Activated T-helper 1 cell treated with anti-CD3 and anti-CD28 coated beads, Interleukin-12 subunit alpha, Interleukin-12 subunit beta, Interleukin-2, Interleukin-4 antibody, amounts not matched to agents 30 ng/mL and 10 ng/mL and 1 ng/mL, durations not matched to agents 14 hours and 24 hours and 36 hours (primary cell): ENCODE data around the gene MOCOS. TPM values are rescaled to one million over a fixed set of nuclear protein-coding genes. Genes with fewer than 3 reads are reported as not detected.
A peak's percentile ranks its signal among the peaks of the same experiment; 100 is the strongest.

ENCODE experiments used
- DNase-seq: peaks from one replicate; pipeline ENCODE4 v3.0.0; 2021; ENCODE audit warnings: low spot score
- H3K27ac Mint-ChIP-seq: one replicate; pipeline ENCODE4 v1.8.0; 2021; ENCODE audit warnings: mild to moderate bottlenecking, mixed read lengths
- H3K27me3 Mint-ChIP-seq: one replicate; pipeline ENCODE4 v1.8.0; 2022; ENCODE audit warnings: mild to moderate bottlenecking, moderate library complexity, mixed read lengths; ENCODE audit not compliant: insufficient read depth
- H3K36me3 Mint-ChIP-seq: one replicate; pipeline ENCODE4 v1.8.0; 2021; ENCODE audit warnings: low read depth, mixed read lengths
- H3K4me1 Mint-ChIP-seq: one replicate; pipeline ENCODE4 v1.8.0; 2021; ENCODE audit warnings: low read depth, mixed read lengths
- H3K4me3 Mint-ChIP-seq: one replicate; pipeline ENCODE4 v1.8.0; 2021; ENCODE audit warnings: mild to moderate bottlenecking, moderate library complexity, mixed read lengths
- H3K9me3 Mint-ChIP-seq: one replicate; pipeline ENCODE4 v1.8.0; 2021; ENCODE audit warnings: mixed read lengths
- intact Hi-C: fragments of 100-400 bp; cut with micrococcal nuclease; formaldehyde crosslinking; loops from one replicate; pipeline ENCODE4 v1.15.1; 2024
- total RNA-seq: library from RNA; stranded (reverse); gene quantifications from 2 replicates; pipeline ENCODE4 v1.2.3, GENCODE V29; 2022

The MOCOS gene
- total RNA-seq, 1 donor from 2014 or later = 0.47 TPM

DNA sequence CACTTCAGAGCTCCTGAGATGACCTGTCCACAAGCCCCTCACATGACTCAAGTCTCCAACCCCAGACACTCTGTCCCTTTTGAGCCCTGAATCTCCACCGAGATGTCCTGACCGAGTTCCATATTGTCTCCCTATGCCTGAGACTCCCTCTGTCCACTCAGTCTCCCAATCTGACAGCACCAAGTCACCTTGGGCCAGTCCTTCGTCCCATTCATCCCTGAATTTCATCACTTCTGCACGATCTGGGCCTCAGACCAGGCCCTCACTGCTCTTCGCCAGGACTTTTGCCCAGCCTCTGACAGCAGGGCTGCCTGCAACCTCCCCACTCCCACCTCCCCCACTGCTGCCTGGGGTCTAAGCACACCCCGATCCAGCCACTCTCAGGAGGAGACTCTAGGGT is 4.3 kb upstream of the MOCOS start:
- intact Hi-C loops = no loop called here
- Mint-ChIP-seq H3K4me3 (no peak overlapping the region), H3K36me3 (peaks cover 5% of the 10 kb centered on the region), H3K9me3 (no peaks in the 10 kb centered on the region), H3K27ac (no peak overlapping the region), H3K27me3 (peaks cover 5% of the 10 kb centered on the region), H3K4me1 (peaks cover 12% of the 10 kb centered on the region)
- DNase-seq = no peak

DNA sequence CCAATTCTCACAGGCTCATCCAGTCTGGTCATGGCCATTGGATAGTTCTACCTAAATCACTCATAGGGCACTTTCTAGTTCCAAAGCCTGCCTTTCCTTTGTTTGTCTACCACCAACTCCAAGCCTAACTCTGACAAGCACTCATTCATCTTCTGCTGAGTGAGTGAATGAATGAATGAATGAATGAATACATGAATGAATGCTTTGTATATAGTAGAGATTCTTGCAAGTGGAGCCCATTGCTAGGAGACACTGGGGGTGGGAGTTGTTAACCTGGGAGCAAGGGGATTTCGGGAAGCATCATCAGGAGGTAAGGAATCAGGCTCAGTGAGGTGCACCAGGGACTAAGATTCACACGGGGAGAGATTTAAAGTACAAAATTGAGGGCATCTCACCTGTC is 3.3 kb upstream of the MOCOS start:
- Mint-ChIP-seq H3K36me3 (peaks cover 1% of the 10 kb centered on the region), H3K4me1 (peaks cover 15% of the 10 kb centered on the region), H3K27me3 (peaks cover 12% of the 10 kb centered on the region), H3K27ac (no peak overlapping the region), H3K9me3 (no peaks in the 10 kb centered on the region), H3K4me3 (peak overlapping the region; percentile 15)
- DNase-seq = no peak
- intact Hi-C loops = no loop called here

DNA sequence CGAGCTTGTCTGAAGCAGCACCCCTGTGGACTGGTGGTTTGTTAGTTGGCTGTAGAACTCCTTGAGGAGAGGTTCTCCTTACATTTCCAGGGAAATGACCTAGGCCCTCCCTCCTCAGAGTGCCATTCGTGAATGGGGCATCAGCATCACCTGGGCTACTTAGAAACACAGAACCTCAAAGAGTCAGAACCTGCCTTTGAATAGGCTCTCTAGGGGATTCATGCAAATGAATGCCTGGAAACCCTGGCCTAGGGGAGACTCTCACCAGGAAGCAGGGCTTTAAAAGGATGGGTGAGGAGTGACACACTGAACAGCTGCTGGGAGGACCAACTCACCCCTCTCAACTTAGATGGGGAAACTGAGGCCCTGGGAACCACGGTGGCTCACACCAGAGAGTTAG is 2.1 kb upstream of the MOCOS start:
- intact Hi-C loops = loop anchor here (5.0 kb wide), 2 partner anchors 97 to 168 kb away; no protein-coding TSS in a partner anchor
- no peak overlapping the region for H3K27ac Mint-ChIP-seq

DNA sequence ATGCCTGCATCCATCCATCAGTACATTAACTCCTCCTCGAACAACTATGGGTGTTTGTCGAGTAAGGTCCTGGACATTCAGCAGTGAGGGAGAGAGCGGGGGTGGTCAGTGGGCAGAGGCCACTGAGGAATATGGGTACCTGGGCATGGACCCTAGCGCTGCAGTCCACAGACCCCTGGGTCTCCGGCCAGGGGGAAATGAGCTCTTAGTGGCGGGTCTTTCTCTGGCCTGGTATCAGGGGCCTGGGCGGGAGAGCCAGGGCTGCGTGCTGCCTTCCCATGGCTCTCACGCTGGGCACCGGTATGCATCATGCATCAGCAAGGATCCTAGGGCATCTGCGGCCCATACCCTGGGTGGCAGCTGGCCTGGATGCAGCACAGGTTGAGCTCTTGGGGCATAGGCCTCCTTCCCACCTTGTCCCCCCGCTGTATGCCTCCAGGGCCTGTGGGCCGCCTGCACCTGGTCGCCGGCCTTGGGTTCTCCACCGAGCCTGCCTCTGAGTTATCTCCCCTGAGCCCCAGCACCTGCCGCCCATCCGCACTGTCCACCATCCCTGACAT is 1.3 kb upstream of the MOCOS start:
- peaks cover 7% of the 10 kb centered on the region for H3K4me1 Mint-ChIP-seq
- peaks cover 1% of the 10 kb centered on the region for H3K36me3 Mint-ChIP-seq
- peak overlapping the region; percentile 65 for H3K4me3 Mint-ChIP-seq
- H3K27me3 Mint-ChIP-seq = peaks cover 19% of the 10 kb centered on the region
- no peaks in the 10 kb centered on the region for H3K9me3 Mint-ChIP-seq
- intact Hi-C loops = loop anchor here (5.0 kb wide), 2 partner anchors 96 to 169 kb away; no protein-coding TSS in a partner anchor
- DNase-seq = no peak
- H3K27ac Mint-ChIP-seq = no peak overlapping the region

More for the DNA sequence above, 2.1 kb upstream of the MOCOS start:
- peaks cover 1% of the 10 kb centered on the region for H3K36me3 Mint-ChIP-seq
- DNase-seq = no peak
- peaks cover 16% of the 10 kb centered on the region for H3K27me3 Mint-ChIP-seq
- peaks cover 9% of the 10 kb centered on the region for H3K4me1 Mint-ChIP-seq
- peak overlapping the region; percentile 65 for H3K4me3 Mint-ChIP-seq
- H3K9me3 Mint-ChIP-seq = no peaks in the 10 kb centered on the region

DNA sequence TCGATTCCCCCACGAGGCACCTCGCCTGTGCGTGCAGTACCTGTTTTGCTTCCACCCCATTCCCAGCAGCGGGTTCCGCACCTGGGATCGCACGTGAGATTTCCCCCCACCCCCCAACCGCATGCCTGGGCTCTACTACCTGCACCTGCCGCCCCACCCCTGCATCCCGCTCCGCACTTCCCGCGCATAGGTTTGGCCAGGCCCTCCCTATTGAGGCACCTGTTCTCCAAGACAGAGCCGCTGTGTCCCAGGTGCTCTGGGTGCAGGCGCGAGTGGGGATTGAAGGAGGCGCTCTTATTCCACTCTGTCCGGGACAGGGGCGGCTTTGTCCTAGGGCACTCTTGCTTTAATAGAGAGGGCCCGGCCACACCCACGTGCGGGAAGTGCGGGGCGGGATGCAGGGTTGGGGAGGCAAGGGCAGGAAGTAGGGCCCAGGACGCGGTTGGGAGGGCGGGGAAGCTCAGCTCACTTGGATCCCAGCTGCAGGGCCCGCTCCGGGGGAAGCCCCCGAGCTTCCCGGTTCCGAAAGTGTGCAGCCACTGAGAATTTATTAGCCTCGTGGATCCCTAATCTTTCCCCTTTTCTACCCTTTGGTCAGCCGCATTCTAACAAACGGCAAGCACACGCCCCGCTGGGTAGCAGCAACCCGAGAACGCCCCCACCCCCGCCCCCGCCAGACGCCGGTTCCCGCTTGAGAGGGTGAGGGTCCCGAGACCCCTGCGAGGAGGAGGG is 670 bp upstream of the MOCOS start:
- Mint-ChIP-seq H3K36me3 (peaks cover 1% of the 10 kb centered on the region), H3K9me3 (no peaks in the 10 kb centered on the region), H3K27me3 (peaks cover 19% of the 10 kb centered on the region), H3K4me3 (peak overlapping the region; percentile 82), H3K27ac (no peak overlapping the region), H3K4me1 (peaks cover 7% of the 10 kb centered on the region)
- intact Hi-C loops = loop anchor here (1.0 to 5.0 kb wide), 3 partner anchors 57 to 169 kb away; partner anchors contain the start of genes ELP2 and SLC39A6
- no peak for DNase-seq

DNA sequence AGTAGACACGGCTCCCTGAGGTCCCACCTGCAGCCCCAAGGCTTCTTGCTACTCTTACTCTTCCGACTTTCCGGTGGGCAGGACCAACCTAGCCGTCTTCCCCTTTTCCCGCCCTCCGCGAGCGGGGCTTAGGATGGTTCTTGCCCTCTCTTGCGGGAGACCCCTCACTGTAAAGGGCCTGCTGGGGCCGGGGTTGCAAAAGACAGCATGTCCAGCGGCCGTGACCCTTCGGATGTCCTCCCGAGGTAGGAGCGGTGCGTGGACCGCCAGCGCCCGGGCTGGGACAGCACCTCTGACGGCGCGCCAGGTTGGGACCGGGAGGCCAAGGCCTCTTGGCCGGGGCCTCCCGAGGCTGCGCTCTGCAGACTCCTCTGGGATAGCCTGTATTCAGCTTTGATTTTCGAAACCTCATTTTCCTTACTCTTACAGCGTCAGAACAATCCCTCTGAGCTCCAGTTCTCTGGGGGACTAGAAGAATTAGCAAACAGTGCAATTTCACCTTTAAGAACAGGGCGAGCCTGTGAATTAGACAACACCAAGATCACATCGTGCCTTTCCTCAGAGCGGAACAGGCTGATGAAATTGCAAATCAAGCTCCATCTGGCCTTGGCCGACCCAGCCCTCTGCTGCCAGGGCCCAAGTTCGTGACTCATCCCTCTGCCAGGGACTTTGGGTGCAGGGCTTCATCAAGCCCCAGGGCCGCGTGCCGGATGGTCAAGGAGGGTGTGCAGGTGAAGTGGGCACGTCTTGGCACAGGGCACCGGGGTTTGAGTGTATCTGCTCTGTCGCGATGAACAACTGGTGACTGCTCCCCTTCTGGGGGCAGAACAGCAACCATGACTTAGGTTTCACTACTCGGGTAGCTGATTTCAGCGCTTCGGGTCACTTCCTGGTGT is 777 bp downstream of the MOCOS start:
- no peak for DNase-seq
- Mint-ChIP-seq H3K9me3 (no peaks in the 10 kb centered on the region), H3K27me3 (peaks cover 21% of the 10 kb centered on the region), H3K4me3 (peak overlapping the region; percentile 82), H3K36me3 (peaks cover 1% of the 10 kb centered on the region), H3K4me1 (peaks cover 7% of the 10 kb centered on the region), H3K27ac (no peak overlapping the region)
- intact Hi-C loops = loop anchor here (1.0 to 5.0 kb wide), 3 partner anchors 59 to 171 kb away; partner anchors contain the start of genes ELP2 and SLC39A6

DNA sequence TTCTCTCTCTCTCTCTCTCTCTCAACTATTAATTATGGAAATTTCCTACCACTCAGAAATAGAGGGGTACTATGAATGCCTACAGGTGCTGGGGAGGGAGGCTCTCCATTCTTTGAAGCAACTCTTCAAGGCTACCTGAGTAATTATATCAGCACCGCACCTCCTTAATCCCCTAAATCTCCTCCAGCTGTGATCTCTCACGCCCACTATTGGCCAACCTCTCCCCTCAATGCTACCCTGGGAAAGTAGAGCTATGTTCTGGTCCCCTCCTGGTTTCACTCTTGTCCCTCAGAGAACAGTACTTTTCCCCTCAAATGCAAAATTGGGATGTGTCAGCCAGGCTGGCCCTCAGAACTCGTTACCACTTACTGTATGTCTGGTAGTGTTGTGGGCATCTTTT is 1.6 kb downstream of the MOCOS start:
- intact Hi-C loops = loop anchor here (5.0 kb wide), 2 partner anchors 93 to 172 kb away; no protein-coding TSS in a partner anchor
- H3K9me3 Mint-ChIP-seq = no peaks in the 10 kb centered on the region
- DNase-seq = no peak
- peaks cover 1% of the 10 kb centered on the region for H3K36me3 Mint-ChIP-seq
- H3K4me1 Mint-ChIP-seq = peaks cover 7% of the 10 kb centered on the region
- no peak overlapping the region for H3K27ac Mint-ChIP-seq
- peak overlapping the region; percentile 60 for H3K4me3 Mint-ChIP-seq
- H3K27me3 Mint-ChIP-seq = peaks cover 23% of the 10 kb centered on the region

DNA sequence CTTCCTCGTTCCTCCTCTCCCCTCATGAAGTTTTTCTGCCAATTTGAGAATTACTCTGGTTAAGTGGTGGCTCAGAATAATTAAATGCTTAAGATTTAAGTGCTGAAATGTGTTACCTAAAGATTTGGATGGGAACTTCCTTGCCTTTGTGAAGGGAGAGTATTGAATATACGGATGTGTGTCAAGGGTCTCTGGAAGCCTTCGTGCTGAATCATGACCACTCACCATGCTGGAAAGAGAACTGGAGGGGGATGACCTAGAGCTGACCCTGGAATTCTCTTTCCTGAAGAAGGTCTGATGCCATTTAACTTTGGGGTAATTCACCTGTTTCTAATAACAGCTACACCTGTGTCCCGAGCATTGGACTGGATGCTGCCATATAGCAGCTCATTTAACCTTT is 2.2 kb downstream of the MOCOS start:
- H3K27me3 Mint-ChIP-seq = peaks cover 23% of the 10 kb centered on the region
- no peak overlapping the region for H3K27ac Mint-ChIP-seq
- H3K9me3 Mint-ChIP-seq = no peaks in the 10 kb centered on the region
- DNase-seq = no peak
- peaks cover 1% of the 10 kb centered on the region for H3K36me3 Mint-ChIP-seq
- H3K4me1 Mint-ChIP-seq = peaks cover 7% of the 10 kb centered on the region
- H3K4me3 Mint-ChIP-seq = no peak overlapping the region
- intact Hi-C loops = loop anchor here (5.0 kb wide), 2 partner anchors 93 to 172 kb away; no protein-coding TSS in a partner anchor

DNA sequence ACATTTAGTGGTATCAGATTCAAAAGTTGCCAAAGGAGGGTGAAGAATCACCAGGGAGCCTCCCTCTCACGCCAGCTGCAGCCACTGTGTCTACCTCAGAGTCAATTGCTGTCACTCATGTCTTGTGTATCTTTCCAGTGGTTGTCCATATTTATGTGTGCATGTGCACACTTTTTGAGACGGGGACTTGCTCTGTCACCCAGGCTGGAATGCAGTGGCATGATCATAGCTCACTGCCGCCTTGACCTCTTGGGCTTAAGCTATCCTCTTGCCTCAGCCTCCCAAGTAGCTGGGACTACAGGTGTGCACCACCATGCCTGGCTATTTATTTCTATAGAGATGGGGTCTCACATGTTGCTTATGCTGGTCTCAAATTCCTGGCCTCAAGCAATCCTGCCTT is 4.0 kb downstream of the MOCOS start:
- peaks cover 21% of the 10 kb centered on the region for H3K27me3 Mint-ChIP-seq
- DNase-seq = no peak
- H3K36me3 Mint-ChIP-seq = peaks cover 1% of the 10 kb centered on the region
- no peak overlapping the region for H3K27ac Mint-ChIP-seq
- intact Hi-C loops = no loop called here
- no peaks in the 10 kb centered on the region for H3K9me3 Mint-ChIP-seq
- no peak overlapping the region for H3K4me3 Mint-ChIP-seq
- H3K4me1 Mint-ChIP-seq = peaks cover 7% of the 10 kb centered on the region

DNA sequence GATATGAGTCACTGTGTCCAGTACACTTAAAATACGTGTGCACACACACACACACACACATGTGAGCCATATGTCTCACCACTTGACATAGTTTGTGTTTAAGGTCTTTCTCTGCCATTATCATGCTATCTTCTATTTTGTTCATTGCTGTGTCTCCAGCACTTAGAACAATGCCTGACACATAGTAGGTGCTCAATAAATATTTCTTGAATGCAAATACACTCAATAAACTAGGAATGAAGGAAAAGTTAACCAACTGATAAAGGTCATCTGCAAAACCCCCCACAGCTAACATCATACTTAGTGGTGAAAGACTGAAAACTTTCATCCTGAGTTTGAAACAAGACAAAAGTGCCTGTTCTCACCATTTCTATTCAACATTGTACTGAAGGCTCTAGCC is 4.4 kb downstream of the MOCOS start:
- H3K27ac Mint-ChIP-seq = no peak overlapping the region
- no peaks in the 10 kb centered on the region for H3K9me3 Mint-ChIP-seq
- intact Hi-C loops = no loop called here
- peaks cover 1% of the 10 kb centered on the region for H3K36me3 Mint-ChIP-seq
- no peak overlapping the region for H3K4me3 Mint-ChIP-seq
- H3K27me3 Mint-ChIP-seq = peaks cover 22% of the 10 kb centered on the region
- no peak for DNase-seq
- peaks cover 7% of the 10 kb centered on the region for H3K4me1 Mint-ChIP-seq

DNA sequence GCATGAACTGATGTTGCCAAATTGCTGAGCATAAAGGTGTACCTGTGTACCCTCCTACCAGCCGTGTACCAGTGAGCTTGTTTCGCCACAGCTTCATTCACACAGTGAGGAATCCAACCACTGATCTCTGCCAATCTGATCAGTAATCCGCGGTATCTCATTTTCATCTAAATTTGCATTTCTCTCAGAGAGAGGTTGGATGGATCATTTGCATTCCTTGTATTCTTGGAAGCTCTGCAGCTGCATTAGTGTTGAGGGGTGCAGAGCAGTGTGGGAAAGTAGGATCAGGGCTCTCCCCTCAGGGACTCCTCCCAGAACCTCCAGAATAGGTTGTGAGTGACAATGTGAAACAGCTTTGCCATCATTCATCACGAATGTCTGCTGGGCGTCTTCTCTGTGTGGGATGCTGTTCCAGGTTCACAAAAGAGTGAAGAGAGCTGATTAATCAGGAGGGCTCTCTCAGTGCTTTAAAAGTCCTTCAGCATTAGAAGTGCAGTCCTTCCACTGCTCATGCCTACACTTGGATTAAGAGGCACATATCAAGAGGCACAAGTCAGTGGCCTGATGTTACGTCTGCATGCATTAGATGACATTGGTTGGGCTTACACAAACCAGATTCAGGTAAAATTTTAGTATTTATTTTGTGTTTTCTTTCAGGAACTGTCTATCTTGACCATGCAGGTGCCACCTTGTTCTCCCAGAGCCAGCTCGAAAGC is 7.5 kb downstream of the MOCOS start:
- no peak for DNase-seq
- Mint-ChIP-seq H3K4me3 (no peak overlapping the region), H3K27ac (no peak overlapping the region), H3K4me1 (no peaks in the 10 kb centered on the region), H3K27me3 (peaks cover 16% of the 10 kb centered on the region), H3K36me3 (no peaks in the 10 kb centered on the region), H3K9me3 (no peaks in the 10 kb centered on the region)
- intact Hi-C loops = no loop called here

DNA sequence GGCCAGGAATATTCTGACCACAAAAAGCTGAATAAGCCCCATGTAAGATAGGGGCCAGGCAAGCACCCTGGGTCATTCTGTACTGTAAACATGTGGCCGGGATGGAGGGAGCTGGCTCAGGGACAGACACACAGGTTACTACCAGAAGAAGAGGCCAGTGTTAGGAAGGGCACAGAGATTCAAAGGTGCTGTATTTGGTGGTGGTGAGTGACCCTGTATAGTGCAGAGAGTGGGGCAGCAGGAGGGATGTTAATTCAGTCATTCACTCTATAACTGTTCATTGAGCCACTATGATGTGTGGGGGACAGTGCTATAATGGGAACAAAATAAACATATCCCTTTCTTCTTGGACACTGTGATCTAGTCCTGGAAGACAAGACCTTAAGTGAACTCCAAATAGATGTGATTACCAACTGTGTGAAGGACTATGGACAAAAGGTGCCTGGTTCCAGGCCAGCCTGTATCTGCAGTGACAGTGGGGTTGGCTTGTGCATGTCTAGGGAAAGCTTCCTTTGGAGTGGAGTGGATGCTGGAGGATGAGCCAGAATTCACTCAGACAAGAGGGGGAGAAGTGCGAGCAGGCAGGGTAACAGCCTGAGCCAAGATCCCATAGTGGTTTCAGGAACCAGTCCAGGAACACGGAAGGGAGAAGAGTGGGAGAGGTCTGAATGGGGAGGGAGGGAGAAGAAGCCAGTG is 8.3 kb downstream of the MOCOS start:
- H3K4me3 Mint-ChIP-seq = no peak overlapping the region
- no peaks in the 10 kb centered on the region for H3K9me3 Mint-ChIP-seq
- no peaks in the 10 kb centered on the region for H3K4me1 Mint-ChIP-seq
- no peaks in the 10 kb centered on the region for H3K36me3 Mint-ChIP-seq
- no peak overlapping the region for H3K27ac Mint-ChIP-seq
- DNase-seq = no peak
- intact Hi-C loops = no loop called here
- peaks cover 12% of the 10 kb centered on the region for H3K27me3 Mint-ChIP-seq
